ENCODE measurements around the gene SERAC1. TPM values are rescaled to one million over a fixed set of nuclear protein-coding genes. Genes with fewer than 3 reads are reported as not detected.

Gene SERAC1
- total RNA-seq, 2 donors from 2014 or later, result 15.1 to 19.4 TPM

- no peaks in the 10 kb centered on the region for H3K27me3 ChIP-seq (ENCODE audit: control insufficient read depth, insufficient read depth, low read length, poor library complexity, severe bottlenecking)
- Mint-ChIP-seq H3K27me3 (ENCODE audit: insufficient read depth) (no peaks in the 10 kb centered on the region), H3K36me3 (ENCODE audit: low read depth) (peaks cover 66% of the 10 kb centered on the region), H3K4me3 (no peak overlapping the region), H3K4me1 (peaks cover 3% of the 10 kb centered on the region), H3K9me3 (no peaks in the 10 kb centered on the region), H3K27ac (no peak overlapping the region)
- no peak for TF ChIP-seq CTCF (conservative IDR thresholded peaks at IDR 0.05)
- H3K9ac ChIP-seq (ENCODE audit: extremely low read depth, low read length, poor library complexity, severe bottlenecking), result no peak overlapping the region
- no peaks in the 10 kb centered on the region for H3K9me3 ChIP-seq (ENCODE audit: control insufficient read depth, low read length)
- no peaks in the 10 kb centered on the region for H3K4me1 ChIP-seq (ENCODE audit: control insufficient read depth, insufficient read depth, low read length)
- H3K36me3 ChIP-seq (ENCODE audit: control insufficient read depth, insufficient read depth, low read length), result peaks cover 96% of the 10 kb centered on the region
- no peak for DNase-seq
- no peak overlapping the region for H3K27ac ChIP-seq (ENCODE audit: low read depth, low read length)
- H3K4me3 ChIP-seq (ENCODE audit: low read length), result no peak overlapping the region
Measured at GRCh38 chr6:158113802-158114201, 54.3 kb downstream of the SERAC1 start.

- H3K36me3 Mint-ChIP-seq (ENCODE audit: low read depth), result peaks cover 63% of the 10 kb centered on the region
- H3K9me3 Mint-ChIP-seq, result no peaks in the 10 kb centered on the region
- peaks cover 3% of the 10 kb centered on the region for H3K4me1 Mint-ChIP-seq
- Histone ChIP-seq H3K36me3 (ENCODE audit: control insufficient read depth, insufficient read depth, low read length) (peaks cover 89% of the 10 kb centered on the region), H3K9me3 (ENCODE audit: control insufficient read depth, low read length) (no peaks in the 10 kb centered on the region), H3K9ac (ENCODE audit: extremely low read depth, low read length, poor library complexity, severe bottlenecking) (no peak overlapping the region), H3K27ac (ENCODE audit: low read depth, low read length) (no peak overlapping the region), H3K27me3 (ENCODE audit: control insufficient read depth, insufficient read depth, low read length, poor library complexity, severe bottlenecking) (no peaks in the 10 kb centered on the region), H3K4me1 (ENCODE audit: control insufficient read depth, insufficient read depth, low read length) (no peaks in the 10 kb centered on the region), H3K4me3 (ENCODE audit: low read length) (no peak overlapping the region)
- 89 to 93% methylated on average over 3 to 5 of the region's 5 CpGs for WGBS, 2 experiments (ENCODE audit: insufficient coverage in 1 of 2, insufficient read length in 1 of 2)
- H3K27ac Mint-ChIP-seq, result no peak overlapping the region
- DNase-seq, result no peak
- no peaks in the 10 kb centered on the region for H3K27me3 Mint-ChIP-seq (ENCODE audit: insufficient read depth)
- no peak overlapping the region for H3K4me3 Mint-ChIP-seq
- no peak for TF ChIP-seq CTCF (conservative IDR thresholded peaks at IDR 0.05)
Measured at GRCh38 chr6:158111987-158112386, 56.1 kb downstream of the SERAC1 start.

- 90 to 96% methylated on average over 4 to 5 of the region's 5 CpGs for WGBS, 2 experiments (ENCODE audit: insufficient coverage in 1 of 2, insufficient read length in 1 of 2)
- Histone ChIP-seq H3K4me3 (ENCODE audit: low read length) (no peak overlapping the region), H3K9ac (ENCODE audit: extremely low read depth, low read length, poor library complexity, severe bottlenecking) (no peak overlapping the region), H3K27me3 (ENCODE audit: control insufficient read depth, insufficient read depth, low read length, poor library complexity, severe bottlenecking) (no peaks in the 10 kb centered on the region), H3K36me3 (ENCODE audit: control insufficient read depth, insufficient read depth, low read length) (peaks cover 79% of the 10 kb centered on the region), H3K9me3 (ENCODE audit: control insufficient read depth, low read length) (no peaks in the 10 kb centered on the region), H3K27ac (ENCODE audit: low read depth, low read length) (no peak overlapping the region), H3K4me1 (ENCODE audit: control insufficient read depth, insufficient read depth, low read length) (no peaks in the 10 kb centered on the region)
- no peaks in the 10 kb centered on the region for H3K9me3 Mint-ChIP-seq
- peaks cover 56% of the 10 kb centered on the region for H3K36me3 Mint-ChIP-seq (ENCODE audit: low read depth)
- H3K4me1 Mint-ChIP-seq, result peaks cover 3% of the 10 kb centered on the region
- no peak overlapping the region for H3K4me3 Mint-ChIP-seq
- H3K27me3 Mint-ChIP-seq (ENCODE audit: insufficient read depth), result no peaks in the 10 kb centered on the region
- no peak for DNase-seq
- no peak for TF ChIP-seq CTCF (conservative IDR thresholded peaks at IDR 0.05)
- no peak overlapping the region for H3K27ac Mint-ChIP-seq
Measured at GRCh38 chr6:158110986-158111385, 57.1 kb downstream of the SERAC1 start.

Data from endodermal cell (in vitro differentiated cells).